Tibial artery (tissue), 4 donors: ENCODE measurements around the gene APBB2.
"Not testable (repeated sequence)": the region's sequence is repeated elsewhere in the genome, so short reads cannot be mapped to it uniquely, and the experiment has no call there.

ENCODE experiments used
- DNase-seq, 2 donors: peaks; one replicate each; pipeline ENCODE4 v3.0.0-alpha.2; 2019
- H3K27ac ChIP-seq, 2 donors: fragments of 200-600 bp; sonication (generic) in 1 of 2; 1 replicate in 1 of 2; 2 replicates in 1 of 2; pipeline ENCODE4 v1.5.1; 2018 to 2019; ENCODE audit warnings: mild to moderate bottlenecking in 1 of 2
- H3K27me3 ChIP-seq, 2 donors: fragments of 200-600 bp; sonication (generic) in 1 of 2; one replicate each; pipeline versions ENCODE4 v1.5.1 to v1.6.0; 2016 to 2019
- H3K36me3 ChIP-seq, 3 donors: fragments of 200-600 bp; sonication (generic) in 2 of 3; one replicate each; pipeline ENCODE4 v1.5.1; 2016 to 2019; ENCODE audit warnings: mild to moderate bottlenecking in 2 of 3
- H3K4me1 ChIP-seq, 4 donors: fragments of 200-600 bp; sonication (generic) in 2 of 4; 1 replicate in 3 of 4; 2 replicates in 1 of 4; pipeline ENCODE4 v1.5.1; 2016 to 2019
- H3K4me3 ChIP-seq, 2 donors: fragments of 200-600 bp; sonication (generic) in 1 of 2; 1 replicate in 1 of 2; 2 replicates in 1 of 2; pipeline ENCODE4 v1.5.1; 2018 to 2019; ENCODE audit warnings: mild to moderate bottlenecking in 2 of 2
- H3K9me3 ChIP-seq, 3 donors: fragments of 200-600 bp; sonication (generic) in 1 of 3; one replicate each; pipeline ENCODE4 v1.5.1; 2016 to 2019
- intact Hi-C: fragments of 100-400 bp; cut with DNase I; formaldehyde crosslinking; loops from one replicate; pipeline ENCODE4 v1.15.0; 2023; ENCODE audit warnings: low total_unique reads
- TF ChIP-seq, protein P1 (sequence below), 2 experiments: fragments of 200-600 bp in 1 of 2; fragments of 450-650 bp in 1 of 2; IDR thresholded peaks; one replicate each; pipeline ENCODE4 v1.5.1; 2017 to 2019; ENCODE audit warnings: antibody characterized with exemption in 2 of 2, mild to moderate bottlenecking in 1 of 2, moderate library complexity in 1 of 2

The APBB2 gene

DNA sequence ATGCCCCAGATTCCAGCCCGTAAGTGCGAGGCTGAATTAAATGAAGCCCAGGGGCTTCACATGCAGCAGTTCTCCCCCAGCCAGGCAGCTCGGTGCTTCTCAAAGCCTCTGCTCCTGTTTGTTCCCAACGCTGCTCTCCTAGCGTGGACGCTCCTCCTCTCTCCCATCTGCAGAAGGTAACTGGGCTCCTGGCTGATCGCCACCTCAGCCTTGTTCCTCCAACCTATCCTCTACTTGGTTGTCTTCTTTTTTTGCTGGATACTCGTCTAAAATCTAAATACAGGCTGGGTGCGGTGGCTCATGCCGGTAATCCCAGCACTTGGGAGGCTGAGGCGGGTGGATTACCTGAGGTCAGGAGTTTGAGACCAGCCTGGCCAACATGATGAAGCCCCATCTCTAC lies 394.2 kb downstream of the APBB2 start:
- H3K4me1 ChIP-seq = no peaks in the 10 kb centered on the region
- H3K9me3 ChIP-seq = no peaks in the 10 kb centered on the region
- no peaks in the 10 kb centered on the region for H3K27me3 ChIP-seq
- H3K4me3 ChIP-seq = no peak overlapping the region
- peaks cover 48 to 98% (median 80%) of the 10 kb centered on the region in 3 donors for H3K36me3 ChIP-seq
- no peak for DNase-seq
- TF ChIP-seq, protein P1, sequence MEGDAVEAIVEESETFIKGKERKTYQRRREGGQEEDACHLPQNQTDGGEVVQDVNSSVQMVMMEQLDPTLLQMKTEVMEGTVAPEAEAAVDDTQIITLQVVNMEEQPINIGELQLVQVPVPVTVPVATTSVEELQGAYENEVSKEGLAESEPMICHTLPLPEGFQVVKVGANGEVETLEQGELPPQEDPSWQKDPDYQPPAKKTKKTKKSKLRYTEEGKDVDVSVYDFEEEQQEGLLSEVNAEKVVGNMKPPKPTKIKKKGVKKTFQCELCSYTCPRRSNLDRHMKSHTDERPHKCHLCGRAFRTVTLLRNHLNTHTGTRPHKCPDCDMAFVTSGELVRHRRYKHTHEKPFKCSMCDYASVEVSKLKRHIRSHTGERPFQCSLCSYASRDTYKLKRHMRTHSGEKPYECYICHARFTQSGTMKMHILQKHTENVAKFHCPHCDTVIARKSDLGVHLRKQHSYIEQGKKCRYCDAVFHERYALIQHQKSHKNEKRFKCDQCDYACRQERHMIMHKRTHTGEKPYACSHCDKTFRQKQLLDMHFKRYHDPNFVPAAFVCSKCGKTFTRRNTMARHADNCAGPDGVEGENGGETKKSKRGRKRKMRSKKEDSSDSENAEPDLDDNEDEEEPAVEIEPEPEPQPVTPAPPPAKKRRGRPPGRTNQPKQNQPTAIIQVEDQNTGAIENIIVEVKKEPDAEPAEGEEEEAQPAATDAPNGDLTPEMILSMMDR (IDR thresholded peaks at IDR 0.05) = no peak
- intact Hi-C loops = no loop called here
- no peak overlapping the region for H3K27ac ChIP-seq

DNA sequence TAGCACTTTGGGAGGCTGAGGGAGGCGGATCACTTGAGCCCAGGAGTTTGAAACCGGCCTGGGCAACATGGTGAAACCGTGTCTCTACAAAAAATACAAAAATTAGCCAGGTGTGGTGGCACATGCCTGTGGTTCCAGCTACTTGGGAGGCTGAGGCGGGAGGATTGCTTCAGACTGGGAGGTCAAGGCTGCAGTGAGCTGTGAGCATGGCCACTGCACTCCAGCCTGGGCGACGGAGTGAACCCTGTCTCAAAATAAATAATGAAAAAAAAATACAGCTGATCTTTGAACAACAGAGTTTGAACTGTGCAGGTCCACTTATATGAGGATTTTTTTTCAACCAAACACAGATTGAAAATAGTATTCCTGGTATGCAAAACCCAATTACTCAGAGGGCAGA lies 397.2 kb downstream of the APBB2 start:
- DNase-seq, intact Hi-C loops: not testable (repeated sequence)
- peaks cover 46 to 86% (median 77%) of the 10 kb centered on the region in 3 donors for H3K36me3 ChIP-seq

DNA sequence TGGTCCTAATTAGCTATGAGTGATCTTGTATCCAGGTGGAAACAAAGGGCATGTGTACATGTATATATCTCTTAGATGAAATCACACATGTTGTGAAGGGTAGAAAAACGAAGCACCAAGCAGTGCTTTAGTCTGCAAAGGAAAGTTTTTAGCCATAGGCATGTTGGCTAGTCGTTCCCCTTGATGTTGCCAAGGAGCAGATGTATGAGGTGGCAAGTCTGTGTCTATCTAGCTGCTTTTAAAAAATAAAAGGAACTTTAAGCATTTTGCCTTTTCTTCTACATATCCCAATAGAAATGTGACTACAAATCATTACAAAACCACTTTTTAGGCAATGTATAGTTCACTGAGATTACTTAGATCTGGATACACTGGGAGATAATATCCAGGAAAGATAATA lies 401.5 kb downstream of the APBB2 start:
- H3K4me3 ChIP-seq = no peak overlapping the region
- intact Hi-C loops = no loop called here
- peaks cover 30 to 48% (median 43%) of the 10 kb centered on the region in 3 donors for H3K36me3 ChIP-seq

More for the DNA sequence above, 397.2 kb downstream of the APBB2 start:
- not testable (repeated sequence) for H3K27me3 ChIP-seq, H3K4me1 ChIP-seq, H3K4me3 ChIP-seq, H3K27ac ChIP-seq, H3K9me3 ChIP-seq

DNA sequence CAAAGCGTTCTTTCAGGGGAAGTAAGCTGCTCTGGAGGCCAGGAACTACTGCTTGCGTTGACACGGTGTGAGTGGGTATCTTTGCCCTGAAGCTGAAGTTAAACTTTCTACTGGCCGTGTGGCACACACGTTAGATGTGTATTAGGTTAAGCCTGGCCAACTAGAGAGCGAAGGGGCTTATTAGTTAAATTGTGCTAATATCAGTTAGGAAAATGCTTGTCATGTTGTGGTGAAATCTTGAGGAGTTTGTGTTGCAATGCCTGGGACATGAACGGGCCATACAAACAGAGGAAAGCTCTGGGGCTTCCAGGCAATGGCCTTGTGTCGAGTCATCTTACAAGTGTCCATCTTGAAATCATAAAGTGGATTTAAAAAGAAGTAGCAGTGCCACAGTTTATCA lies 402.0 kb downstream of the APBB2 start:
- TF ChIP-seq, protein P1 (IDR thresholded peaks at IDR 0.05) = no peak
- Histone ChIP-seq H3K4me1 (peaks cover 0 to 2% (median 0%) of the 10 kb centered on the region in 4 donors), H3K27ac (peak overlapping the region; percentile 6 to 16), H3K27me3 (no peaks in the 10 kb centered on the region), H3K36me3 (peaks cover 30 to 43% (median 38%) of the 10 kb centered on the region in 3 donors), H3K4me3 (no peak overlapping the region), H3K9me3 (no peaks in the 10 kb centered on the region)
- intact Hi-C loops = no loop called here
- no peak for DNase-seq

More for the DNA sequence above, 401.5 kb downstream of the APBB2 start:
- no peak for DNase-seq
- Histone ChIP-seq H3K27me3 (no peaks in the 10 kb centered on the region), H3K9me3 (no peaks in the 10 kb centered on the region), H3K27ac (peak overlapping the region in 1 of 2 donors; percentile 6), H3K4me1 (no peaks in the 10 kb centered on the region)
- TF ChIP-seq, protein P1 (IDR thresholded peaks at IDR 0.05) = no peak

DNA sequence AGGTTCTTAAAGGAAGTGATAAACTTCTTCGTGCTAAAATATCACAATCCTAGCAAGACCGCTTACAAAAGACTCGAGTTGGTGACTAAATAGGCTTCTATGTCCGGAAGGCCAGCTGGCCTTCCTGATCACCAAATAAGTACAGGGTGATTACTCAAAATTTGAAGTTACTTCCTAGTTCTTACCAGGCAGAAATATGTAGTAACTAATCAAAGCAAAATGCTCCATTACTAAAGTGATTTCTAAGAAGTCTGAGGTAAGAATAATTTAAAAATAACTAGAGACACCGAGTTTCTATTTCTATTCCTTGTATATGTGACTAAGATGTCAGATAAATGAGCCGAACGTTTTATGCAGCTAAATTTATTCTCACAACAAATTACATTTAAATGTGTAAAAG lies 402.4 kb downstream of the APBB2 start:
- no peaks in the 10 kb centered on the region for H3K27me3 ChIP-seq
- peak overlapping the region in 1 of 2 donors; percentile 16 for H3K27ac ChIP-seq
- H3K9me3 ChIP-seq = no peaks in the 10 kb centered on the region

DNA sequence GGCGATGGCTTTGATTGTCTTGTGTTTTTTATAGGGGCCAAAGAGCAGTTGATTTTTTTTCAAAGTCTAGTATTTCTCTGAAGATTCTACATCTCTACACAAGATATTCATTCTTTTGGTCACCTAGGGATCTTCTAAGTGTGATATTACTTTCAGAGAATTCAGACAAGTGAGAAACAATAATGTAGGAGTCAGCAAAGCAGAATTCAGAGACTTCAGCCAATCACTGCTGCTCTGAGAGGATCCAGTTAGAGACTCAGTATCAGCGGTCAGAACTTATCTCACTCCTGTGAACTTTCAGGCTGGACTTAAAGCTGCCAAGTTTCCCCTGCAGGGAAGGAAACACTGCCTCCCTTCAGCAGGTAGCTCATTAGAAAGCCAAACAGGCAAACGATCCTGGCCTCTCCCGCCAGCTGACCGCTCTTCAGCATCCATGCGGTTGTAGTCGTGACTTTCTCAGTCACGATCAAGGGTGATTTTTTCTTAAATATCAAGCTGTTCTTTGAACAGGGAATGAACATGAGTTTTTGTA lies 405.4 kb downstream of the APBB2 start:
- Histone ChIP-seq H3K9me3 (no peaks in the 10 kb centered on the region), H3K4me3 (no peak overlapping the region), H3K27ac (no peak overlapping the region), H3K36me3 (peaks cover 9 to 15% (median 9%) of the 10 kb centered on the region in 3 donors), H3K27me3 (no peaks in the 10 kb centered on the region), H3K4me1 (peaks cover 0 to 7% (median 0%) of the 10 kb centered on the region in 4 donors)
- intact Hi-C loops = no loop called here
- TF ChIP-seq, protein P1 (IDR thresholded peaks at IDR 0.05) = no peak
- no peak for DNase-seq

More for the DNA sequence above, 402.4 kb downstream of the APBB2 start:
- Histone ChIP-seq H3K36me3 (peaks cover 30 to 39% (median 34%) of the 10 kb centered on the region in 3 donors), H3K4me1 (peaks cover 0 to 6% (median 0%) of the 10 kb centered on the region in 4 donors), H3K4me3 (no peak overlapping the region)
- TF ChIP-seq, protein P1 (IDR thresholded peaks at IDR 0.05) = no peak
- no peak for DNase-seq
- intact Hi-C loops = no loop called here
